Parathyroid adenoma (tissue), 2 donors: ENCODE data around the gene CCDC187.

Experiments
- H2AFZ ChIP-seq: fragments of 300-600 bp; sonication (generic); one replicate; pipeline ENCODE4 v1.7.0; 2017; ENCODE audit warnings: antibody characterized with exemption, mild to moderate bottlenecking
- H3K27ac ChIP-seq: fragments of 300-600 bp; sonication (generic); one replicate; pipeline ENCODE4 v1.7.0; 2017
- H3K27me3 ChIP-seq: fragments of 300-600 bp; sonication (generic); one replicate; pipeline ENCODE4 v1.7.0; 2017; ENCODE audit warnings: low read length; ENCODE audit not compliant: control insufficient read depth, insufficient read depth
- H3K36me3 ChIP-seq: fragments of 300-600 bp; sonication (generic); one replicate; pipeline ENCODE4 v1.7.0; 2017; ENCODE audit warnings: low read length; ENCODE audit not compliant: control insufficient read depth, insufficient read depth
- H3K4me1 ChIP-seq: fragments of 300-600 bp; sonication (generic); one replicate; pipeline ENCODE4 v1.7.0; 2017; ENCODE audit warnings: control low read depth
- H3K4me2 ChIP-seq: fragments of 300-600 bp; sonication (generic); one replicate; pipeline ENCODE4 v1.7.0; 2017; ENCODE audit warnings: low read length
- H3K4me3 ChIP-seq: fragments of 300-600 bp; sonication (generic); one replicate; pipeline ENCODE4 v1.7.0; 2017; ENCODE audit warnings: low read depth, low read length
- H3K79me2 ChIP-seq: fragments of 300-600 bp; sonication (generic); one replicate; pipeline ENCODE4 v1.7.0; 2017; ENCODE audit warnings: control low read depth
- H3K9ac ChIP-seq: fragments of 300-600 bp; sonication (generic); one replicate; pipeline ENCODE4 v1.7.0; 2017; ENCODE audit warnings: mild to moderate bottlenecking
- H3K9me3 ChIP-seq: fragments of 300-600 bp; sonication (generic); one replicate; pipeline ENCODE4 v1.7.0; 2017; ENCODE audit warnings: low read length; ENCODE audit not compliant: control insufficient read depth
- CTCF ChIP-seq: fragments of 300-600 bp; sonication (generic); IDR thresholded peaks from one replicate; pipeline ENCODE4 v1.7.0; 2017; ENCODE audit warnings: antibody characterized with exemption, mild to moderate bottlenecking
- donor health status: primary hyperparathyroidism.

The CCDC187 gene

GRCh38 chr9:136222166-136222905 lies 81.6 kb downstream of the CCDC187 start:
- TF ChIP-seq CTCF: no peak
- Histone ChIP-seq H3K79me2 (no peaks in the 10 kb centered on the region), H3K4me2 (no peak overlapping the region), H3K9me3 (no peaks in the 10 kb centered on the region), H3K4me3 (no peak overlapping the region), H2AFZ (no peak overlapping the region), H3K36me3 (no peaks in the 10 kb centered on the region), H3K27me3 (no peaks in the 10 kb centered on the region), H3K9ac (no peak overlapping the region), H3K27ac (no peak overlapping the region), H3K4me1 (no peaks in the 10 kb centered on the region)

GRCh38 chr9:136220017-136220729 lies 83.7 kb downstream of the CCDC187 start:
- no peak for TF ChIP-seq CTCF
- H3K27me3 ChIP-seq: no peaks in the 10 kb centered on the region
- no peak overlapping the region for H3K27ac ChIP-seq
- H3K4me1 ChIP-seq: no peaks in the 10 kb centered on the region
- H3K9me3 ChIP-seq: no peaks in the 10 kb centered on the region
- no peak overlapping the region for H3K4me2 ChIP-seq
- H2AFZ ChIP-seq: no peak overlapping the region
- H3K9ac ChIP-seq: no peak overlapping the region
- no peaks in the 10 kb centered on the region for H3K36me3 ChIP-seq
- H3K79me2 ChIP-seq: no peaks in the 10 kb centered on the region
- no peak overlapping the region for H3K4me3 ChIP-seq

- no peak overlapping the region for H2AFZ ChIP-seq
- no peaks in the 10 kb centered on the region for H3K27me3 ChIP-seq
- no peak overlapping the region for H3K9ac ChIP-seq
- TF ChIP-seq CTCF: no peak
- H3K79me2 ChIP-seq: no peaks in the 10 kb centered on the region
- no peaks in the 10 kb centered on the region for H3K4me1 ChIP-seq
- no peaks in the 10 kb centered on the region for H3K36me3 ChIP-seq
- no peak overlapping the region for H3K27ac ChIP-seq
- H3K4me2 ChIP-seq: no peak overlapping the region
- H3K4me3 ChIP-seq: no peak overlapping the region
- no peaks in the 10 kb centered on the region for H3K9me3 ChIP-seq
Observed at GRCh38 chr9:136219276-136219675, 84.6 kb downstream of the CCDC187 start.

GRCh38 chr9:136218673-136219072 lies 85.2 kb downstream of the CCDC187 start:
- no peak overlapping the region for H3K27ac ChIP-seq
- no peaks in the 10 kb centered on the region for H3K36me3 ChIP-seq
- H3K27me3 ChIP-seq: no peaks in the 10 kb centered on the region
- no peak overlapping the region for H3K4me3 ChIP-seq
- H3K4me2 ChIP-seq: no peak overlapping the region
- TF ChIP-seq CTCF: no peak
- H3K4me1 ChIP-seq: no peaks in the 10 kb centered on the region
- H3K79me2 ChIP-seq: no peaks in the 10 kb centered on the region
- no peak overlapping the region for H2AFZ ChIP-seq
- H3K9me3 ChIP-seq: no peaks in the 10 kb centered on the region
- H3K9ac ChIP-seq: no peak overlapping the region

GRCh38 chr9:136218271-136218670 lies 85.6 kb downstream of the CCDC187 start:
- H3K27ac ChIP-seq: no peak overlapping the region
- H3K4me1 ChIP-seq: no peaks in the 10 kb centered on the region
- TF ChIP-seq CTCF: no peak
- H3K4me3 ChIP-seq: no peak overlapping the region
- H3K36me3 ChIP-seq: no peaks in the 10 kb centered on the region
- H3K79me2 ChIP-seq: no peaks in the 10 kb centered on the region
- H2AFZ ChIP-seq: no peak overlapping the region
- no peaks in the 10 kb centered on the region for H3K27me3 ChIP-seq
- H3K9me3 ChIP-seq: no peaks in the 10 kb centered on the region
- no peak overlapping the region for H3K4me2 ChIP-seq
- H3K9ac ChIP-seq: no peak overlapping the region
